Testis (tissue), 2 donors: Measurements from ENCODE around the gene THBS3.

ENCODE experiments used
- POLR2A ChIP-seq: fragments of 450-650 bp; IDR thresholded peaks from one replicate; pipeline ENCODE4 v1.6.1; 2017; ENCODE audit warnings: antibody characterized with exemption, mild to moderate bottlenecking, moderate library complexity
- TF ChIP-seq, protein P1 (sequence below), 3 experiments: fragments of 450-650 bp in 2 of 3; fragments of 200-600 bp in 1 of 3; sonication (generic) in 1 of 3; IDR thresholded peaks; one replicate each; pipeline ENCODE4 v1.5.1; 2016 to 2019; ENCODE audit warnings: antibody characterized with exemption in 3 of 3, mild to moderate bottlenecking in 2 of 3, moderate library complexity in 1 of 3

DNA sequence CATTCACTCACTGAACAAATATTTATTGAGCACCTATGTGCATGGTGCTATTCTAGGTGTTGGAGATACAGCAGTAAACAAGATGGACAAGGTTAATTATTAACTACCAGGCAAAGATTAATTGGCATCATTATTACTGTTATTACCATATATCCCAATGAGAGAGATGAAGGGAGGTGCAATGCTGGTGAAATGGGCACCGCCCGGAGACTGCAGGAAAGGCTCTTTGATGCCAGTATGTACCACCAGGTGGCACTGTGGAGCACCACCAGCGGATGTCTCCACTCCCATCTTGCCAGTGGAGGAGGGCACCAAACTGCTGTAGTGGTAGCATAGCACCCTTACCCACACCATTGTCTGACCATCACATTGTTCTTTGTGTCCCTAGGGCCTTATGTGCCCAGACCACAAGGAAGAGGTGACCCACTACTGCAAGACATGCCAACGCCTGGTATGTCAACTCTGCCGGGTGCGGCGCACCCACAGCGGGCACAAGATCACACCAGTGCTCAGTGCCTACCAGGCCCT is 31.1 kb downstream of the THBS3 start:
- TF ChIP-seq, protein P1, sequence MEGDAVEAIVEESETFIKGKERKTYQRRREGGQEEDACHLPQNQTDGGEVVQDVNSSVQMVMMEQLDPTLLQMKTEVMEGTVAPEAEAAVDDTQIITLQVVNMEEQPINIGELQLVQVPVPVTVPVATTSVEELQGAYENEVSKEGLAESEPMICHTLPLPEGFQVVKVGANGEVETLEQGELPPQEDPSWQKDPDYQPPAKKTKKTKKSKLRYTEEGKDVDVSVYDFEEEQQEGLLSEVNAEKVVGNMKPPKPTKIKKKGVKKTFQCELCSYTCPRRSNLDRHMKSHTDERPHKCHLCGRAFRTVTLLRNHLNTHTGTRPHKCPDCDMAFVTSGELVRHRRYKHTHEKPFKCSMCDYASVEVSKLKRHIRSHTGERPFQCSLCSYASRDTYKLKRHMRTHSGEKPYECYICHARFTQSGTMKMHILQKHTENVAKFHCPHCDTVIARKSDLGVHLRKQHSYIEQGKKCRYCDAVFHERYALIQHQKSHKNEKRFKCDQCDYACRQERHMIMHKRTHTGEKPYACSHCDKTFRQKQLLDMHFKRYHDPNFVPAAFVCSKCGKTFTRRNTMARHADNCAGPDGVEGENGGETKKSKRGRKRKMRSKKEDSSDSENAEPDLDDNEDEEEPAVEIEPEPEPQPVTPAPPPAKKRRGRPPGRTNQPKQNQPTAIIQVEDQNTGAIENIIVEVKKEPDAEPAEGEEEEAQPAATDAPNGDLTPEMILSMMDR (IDR thresholded peaks at IDR 0.05), result peak; percentile 82 to 95 (median 88)
- TF ChIP-seq POLR2A, result no peak
